Epithelial cell of umbilical artery (primary cell): ENCODE data around the gene CKLF. TPM values are rescaled to one million over a fixed set of nuclear protein-coding genes. Genes with fewer than 3 reads are reported as not detected.

Experiments
- total RNA-seq: library from RNA; depleted of rRNA; stranded (reverse); fragments of >200 nt; gene quantifications from 2 replicates; pipeline ENCODE4 v1.2.3, GENCODE V29; 2014

Gene CKLF, protein sequence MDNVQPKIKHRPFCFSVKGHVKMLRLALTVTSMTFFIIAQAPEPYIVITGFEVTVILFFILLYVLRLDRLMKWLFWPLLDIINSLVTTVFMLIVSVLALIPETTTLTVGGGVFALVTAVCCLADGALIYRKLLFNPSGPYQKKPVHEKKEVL
- total RNA-seq = 118 and 121 TPM in 2 replicates

DNA sequence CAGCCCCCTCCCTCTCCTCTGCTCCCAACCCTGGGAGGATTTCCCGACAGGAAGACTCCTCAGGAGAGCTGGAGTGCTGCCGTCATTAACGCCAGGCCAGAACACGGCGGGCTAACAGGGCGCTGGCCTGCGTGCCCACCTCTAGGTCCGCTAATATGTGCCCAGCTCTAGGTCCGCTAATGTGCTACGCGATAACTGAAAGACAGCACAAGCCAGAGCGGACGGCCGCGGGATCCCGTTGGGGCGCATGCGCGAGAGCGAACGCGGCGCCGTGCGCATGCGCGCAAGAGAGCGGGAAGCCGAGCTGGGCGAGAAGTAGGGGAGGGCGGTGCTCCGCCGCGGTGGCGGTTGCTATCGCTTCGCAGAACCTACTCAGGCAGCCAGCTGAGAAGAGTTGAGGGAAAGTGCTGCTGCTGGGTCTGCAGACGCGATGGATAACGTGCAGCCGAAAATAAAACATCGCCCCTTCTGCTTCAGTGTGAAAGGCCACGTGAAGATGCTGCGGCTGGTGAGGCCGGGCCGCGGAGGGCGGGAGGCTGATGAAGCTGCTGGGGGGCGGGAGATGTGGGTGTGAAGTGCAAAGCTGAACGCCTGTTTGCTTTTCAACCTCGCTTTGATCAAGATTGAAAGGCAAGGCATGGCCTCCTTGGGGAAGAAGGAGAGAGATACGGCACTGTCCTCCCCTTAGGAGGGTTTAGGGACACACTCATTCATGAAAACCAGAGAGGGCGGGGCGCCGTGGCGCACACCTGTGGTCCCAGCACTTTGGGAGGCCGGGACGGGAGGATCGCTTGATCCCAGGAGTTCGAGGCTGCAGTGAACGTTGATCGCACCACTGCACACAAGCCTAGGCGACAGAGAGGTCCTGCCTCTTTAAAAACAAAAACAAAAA is at the start of gene CKLF:
CKLF (plus strand) TSS at position 291 of the 892 bp plus-strand sequence; CDS start at position 431, 140 bp downstream.

DNA sequence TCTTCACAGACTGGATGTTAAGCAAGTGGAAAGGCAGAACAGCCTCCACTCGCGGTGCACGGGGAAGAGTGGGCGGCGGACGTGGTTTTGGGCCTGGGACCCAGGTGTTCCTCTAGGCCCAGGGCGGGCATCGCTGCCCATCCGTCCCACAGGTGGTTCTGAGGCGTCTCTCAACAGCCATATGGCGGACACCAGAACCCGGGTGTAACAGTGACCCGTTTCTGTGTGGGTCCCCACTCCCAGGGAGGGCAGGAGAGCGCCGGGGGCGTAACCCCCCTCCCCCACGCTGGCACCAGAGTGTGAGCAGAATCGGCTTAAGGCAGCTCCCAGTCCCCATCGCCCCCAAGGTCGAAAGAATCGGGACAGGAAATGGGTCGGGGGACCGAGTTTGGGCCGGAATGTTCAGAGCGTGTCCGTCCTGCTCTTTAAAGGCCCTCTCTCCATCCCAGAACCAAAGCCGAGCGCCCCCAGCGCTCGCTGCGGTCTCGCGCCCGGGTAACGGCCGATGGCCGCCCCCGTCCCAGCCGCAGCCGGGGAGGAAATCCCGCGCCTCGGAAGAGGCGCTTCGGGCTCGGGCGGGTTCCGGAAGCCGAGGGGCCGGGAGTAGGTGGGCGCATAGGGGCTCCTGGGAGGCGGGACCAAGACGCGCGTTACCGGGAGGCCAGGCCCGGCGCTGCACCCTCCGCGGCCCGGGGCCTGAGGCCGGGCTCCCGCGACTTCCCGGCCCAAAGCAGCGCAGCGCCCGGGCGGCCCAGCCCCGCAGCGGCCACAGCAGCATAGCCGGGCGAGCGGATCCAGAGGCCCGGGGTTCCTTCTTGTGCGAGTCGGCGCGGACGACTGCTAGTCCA is 2.9 kb upstream of the CKLF start, which contains the start of gene TK2:
TK2 (minus strand) TSS at position 839 of the 848 bp plus-strand sequence; CDS start at position 778, 61 bp downstream.

DNA sequence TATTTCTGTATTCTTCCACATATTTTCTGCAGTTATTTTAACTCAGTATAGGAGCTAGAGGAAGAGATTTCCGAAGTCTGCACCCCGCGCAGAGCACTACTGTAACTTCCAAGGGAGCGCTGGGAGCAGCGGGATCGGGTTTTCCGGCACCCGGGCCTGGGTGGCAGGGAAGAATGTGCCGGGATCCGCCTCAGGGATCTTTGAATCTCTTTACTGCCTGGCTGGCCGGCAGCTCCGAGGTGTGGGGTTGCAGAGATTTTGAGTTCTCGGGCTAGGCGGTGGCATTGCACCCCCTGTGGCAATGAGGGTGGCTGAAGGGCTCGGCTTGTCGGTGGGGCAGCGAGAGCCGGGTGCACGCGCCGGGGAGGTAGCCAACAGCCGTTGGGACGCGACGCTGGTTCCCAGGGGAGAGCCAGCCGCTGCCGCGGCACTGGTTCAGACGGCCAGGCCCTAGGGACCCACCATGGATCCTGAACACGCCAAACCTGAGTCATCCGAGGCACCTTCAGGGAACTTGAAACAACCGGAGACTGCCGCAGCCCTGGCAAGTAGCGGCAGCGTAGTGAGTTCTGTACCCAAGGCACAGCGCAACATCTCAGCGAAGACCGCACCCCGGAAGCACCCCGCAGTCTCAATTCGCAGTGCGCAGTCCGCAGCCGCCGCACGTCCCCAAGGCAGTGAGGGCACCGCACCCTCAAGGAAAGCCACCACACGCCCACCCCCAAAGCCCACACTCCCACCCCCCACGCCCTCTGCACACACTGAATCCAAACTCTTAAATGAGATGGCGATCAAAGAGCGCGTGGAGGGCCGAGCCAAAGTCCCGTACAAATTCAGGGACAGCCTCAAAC is 13.9 kb downstream of the CKLF start, which contains the start of gene CMTM1:
CMTM1 (plus strand) TSS at position 389 of the 851 bp plus-strand sequence; CDS start at position 464, 75 bp downstream.

DNA sequence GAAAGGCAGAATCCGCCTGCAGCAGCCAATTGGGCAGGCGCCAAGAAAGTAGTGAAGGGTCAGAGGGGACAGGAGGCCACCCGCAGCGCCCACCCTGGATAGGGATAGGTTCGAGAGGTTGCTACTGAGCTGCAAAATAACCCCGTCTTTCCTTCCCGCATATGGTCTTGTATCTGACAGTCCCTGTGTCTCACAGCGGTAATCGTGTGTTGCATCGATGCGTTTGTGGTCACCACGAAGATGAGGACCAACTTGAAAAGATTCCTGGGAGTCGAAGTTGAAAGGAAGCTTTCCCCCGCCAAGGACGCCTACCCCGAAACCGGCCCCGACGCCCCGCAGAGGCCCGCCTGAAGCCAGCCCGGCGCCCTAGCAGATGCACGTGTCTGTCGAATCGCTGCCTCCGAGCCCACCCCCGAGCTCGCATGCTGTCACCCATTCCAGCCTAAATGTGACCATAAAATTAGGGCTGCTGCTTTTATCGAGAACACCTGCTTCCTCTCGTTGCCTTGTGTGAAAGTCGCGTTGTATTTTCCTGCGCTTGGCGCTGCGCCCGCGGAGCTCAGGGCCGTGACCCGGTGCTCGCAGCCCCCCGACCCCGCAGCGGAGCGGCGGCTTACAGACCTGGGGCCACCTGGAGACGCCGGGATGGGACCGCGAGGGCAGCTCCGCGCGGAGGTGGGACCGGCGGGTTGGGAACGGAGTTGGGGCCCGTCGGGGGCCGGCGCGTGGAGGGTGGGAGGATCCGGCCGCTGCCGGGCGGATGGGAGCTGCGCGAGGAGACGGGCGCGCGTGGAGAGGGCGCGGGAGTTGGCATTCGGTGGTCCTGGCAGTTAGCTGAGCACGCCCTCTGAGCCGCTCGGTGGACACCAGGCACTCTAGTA is 26.5 kb downstream of the CKLF start, which contains the start of gene CMTM2:
CMTM2 (plus strand) TSS at position 813 of the 881 bp plus-strand sequence. CDS start 145 bp downstream, outside the sequence.

DNA sequence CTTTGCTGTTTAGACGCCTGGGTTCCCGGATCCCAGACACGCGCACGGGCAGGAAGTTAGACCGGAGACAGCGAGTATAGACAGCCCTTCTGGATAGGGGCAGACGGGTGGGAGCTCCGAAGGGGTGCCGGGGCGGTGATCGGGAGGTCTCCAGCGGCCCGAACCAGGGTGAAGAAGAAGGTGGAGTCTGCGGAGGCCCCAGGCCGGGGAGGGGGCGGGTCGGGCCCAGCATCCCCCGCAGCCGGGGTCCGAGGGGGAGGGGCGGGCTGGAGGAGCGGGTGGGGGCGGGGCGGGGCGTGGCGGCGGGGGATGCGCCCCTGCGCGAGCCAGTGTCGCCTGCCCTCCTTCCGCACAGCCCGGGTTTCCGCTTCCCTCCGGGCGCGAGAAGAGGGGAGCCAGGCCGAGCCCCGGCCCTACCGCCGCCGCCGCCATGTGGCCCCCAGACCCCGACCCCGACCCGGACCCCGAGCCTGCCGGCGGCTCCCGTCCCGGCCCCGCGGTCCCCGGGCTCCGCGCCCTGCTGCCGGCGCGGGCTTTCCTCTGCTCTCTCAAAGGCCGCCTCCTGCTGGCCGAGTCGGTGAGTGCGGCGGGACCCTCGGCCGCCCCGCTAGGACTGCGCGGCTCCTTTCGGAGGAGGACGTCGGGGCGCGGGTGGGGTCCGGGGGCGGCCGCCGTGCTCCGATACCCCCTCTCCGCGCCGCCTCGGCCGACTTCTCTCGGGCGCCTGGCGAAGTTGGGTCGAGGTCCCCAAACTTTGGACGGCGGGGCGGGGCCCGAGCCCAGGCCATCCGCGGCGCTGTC is 52.2 kb downstream of the CKLF start, which contains the start of gene CMTM3:
CMTM3 (plus strand) TSS at position 329 of the 801 bp plus-strand sequence; CDS start at position 431, 102 bp downstream.

Other genes with a start within 250 kb of the CKLF start
- 373 and 422 TPM in 2 replicates for gene CDH5, start 185.9 kb upstream of the CKLF start, total RNA-seq
- gene BEAN1, start 125.3 kb upstream of the CKLF start, total RNA-seq = 0.15 TPM in 1 of 2 replicates, not detected in the other
- 26.0 and 28.9 TPM in 2 replicates for gene TK2, start 2.5 kb upstream of the CKLF start, total RNA-seq
- gene CMTM1, start 13.9 kb downstream of the CKLF start, total RNA-seq = 0.32 and 0.91 TPM in 2 replicates
- gene CMTM2, start 26.9 kb downstream of the CKLF start, total RNA-seq = not detected in 2 replicates
- 14.7 and 18.8 TPM in 2 replicates for gene CMTM3, start 52.1 kb downstream of the CKLF start, total RNA-seq
- gene CMTM4, start 144.2 kb downstream of the CKLF start, total RNA-seq = 9.3 and 10.4 TPM in 2 replicates
- gene DYNC1LI2, start 199.0 kb downstream of the CKLF start, total RNA-seq = 121 and 163 TPM in 2 replicates
- not detected in 2 replicates for gene TERB1, start 249.0 kb downstream of the CKLF start, total RNA-seq